Measurements from ENCODE around the gene DVL3. TPM values are rescaled to one million over a fixed set of nuclear protein-coding genes. Genes with fewer than 3 reads are reported as not detected.

DVL3 gene
- total and polyA plus RNA-seq, 8 donors = 62.5 to 106 (median 96.5) TPM

DNA sequence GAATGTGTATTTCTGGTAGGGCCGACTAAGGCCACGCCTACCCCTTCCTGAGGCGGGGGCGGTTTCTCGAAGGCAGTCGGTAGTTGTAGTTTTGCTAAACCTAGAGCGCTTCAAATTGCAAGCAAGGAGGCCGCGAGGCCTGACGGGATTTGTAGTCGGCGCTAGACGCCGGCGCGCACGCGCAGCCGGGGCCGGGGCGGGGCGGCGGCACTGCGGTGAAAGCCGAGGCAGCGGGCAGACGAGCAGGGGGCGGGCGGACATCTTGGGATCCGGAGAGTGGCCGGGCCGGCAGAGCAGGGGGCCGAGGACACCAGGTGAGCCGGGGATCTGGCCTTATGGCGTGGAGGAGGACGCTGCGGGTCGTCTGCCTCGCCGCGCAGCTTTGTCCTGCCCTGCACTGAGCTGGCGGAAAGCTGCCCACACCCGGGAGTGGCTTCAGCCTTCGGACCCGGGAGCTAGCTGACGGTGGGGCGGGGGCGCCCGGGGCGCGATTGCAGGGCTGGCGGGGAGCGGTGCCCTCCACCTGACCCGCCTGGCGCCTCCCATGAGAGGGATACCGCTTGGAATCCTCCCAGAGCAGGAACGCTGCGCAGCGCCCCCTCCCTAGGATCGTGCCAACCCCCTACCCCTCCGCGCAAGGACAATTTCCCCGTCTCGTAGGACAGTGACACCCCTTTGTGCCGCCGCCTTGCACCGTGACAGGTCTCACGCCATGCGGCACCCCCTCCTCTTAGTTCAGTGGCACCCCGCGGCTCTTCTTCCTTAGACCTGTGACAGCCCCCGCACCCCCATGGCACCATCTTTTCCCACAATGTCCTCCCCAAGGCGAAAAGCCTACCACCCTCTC is 19.7 kb downstream of the DVL3 start, which contains the start of gene AP2M1:
Gene AP2M1, plus strand, starts transcription at position 210 of the 847 bp plus-strand sequence. CDS start 2,139 bp downstream, outside the sequence.
- DNase-seq (peak; percentile 97 to 99 (median 98)), ATAC-seq (peak; percentile 94)
- TF ChIP-seq, protein P1, sequence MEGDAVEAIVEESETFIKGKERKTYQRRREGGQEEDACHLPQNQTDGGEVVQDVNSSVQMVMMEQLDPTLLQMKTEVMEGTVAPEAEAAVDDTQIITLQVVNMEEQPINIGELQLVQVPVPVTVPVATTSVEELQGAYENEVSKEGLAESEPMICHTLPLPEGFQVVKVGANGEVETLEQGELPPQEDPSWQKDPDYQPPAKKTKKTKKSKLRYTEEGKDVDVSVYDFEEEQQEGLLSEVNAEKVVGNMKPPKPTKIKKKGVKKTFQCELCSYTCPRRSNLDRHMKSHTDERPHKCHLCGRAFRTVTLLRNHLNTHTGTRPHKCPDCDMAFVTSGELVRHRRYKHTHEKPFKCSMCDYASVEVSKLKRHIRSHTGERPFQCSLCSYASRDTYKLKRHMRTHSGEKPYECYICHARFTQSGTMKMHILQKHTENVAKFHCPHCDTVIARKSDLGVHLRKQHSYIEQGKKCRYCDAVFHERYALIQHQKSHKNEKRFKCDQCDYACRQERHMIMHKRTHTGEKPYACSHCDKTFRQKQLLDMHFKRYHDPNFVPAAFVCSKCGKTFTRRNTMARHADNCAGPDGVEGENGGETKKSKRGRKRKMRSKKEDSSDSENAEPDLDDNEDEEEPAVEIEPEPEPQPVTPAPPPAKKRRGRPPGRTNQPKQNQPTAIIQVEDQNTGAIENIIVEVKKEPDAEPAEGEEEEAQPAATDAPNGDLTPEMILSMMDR (IDR thresholded peaks at IDR 0.05) = no peak
- Histone ChIP-seq H3K4me1 (peaks cover 19 to 47% of the 10 kb centered on the region in 2 donors), H3K4me3 (peak within 1 kb of the TSS; percentile 95 to 99), H3K36me3 (peaks cover 0 to 58% of the 10 kb centered on the region in 2 donors), H3K9me3 (no peaks in the 10 kb centered on the region), H3K27ac (peak within 1 kb of the TSS; percentile 83 to 88), H3K27me3 (no peaks in the 10 kb centered on the region)
- intact Hi-C loops (cut with DNase I) = no loop called here

DNA sequence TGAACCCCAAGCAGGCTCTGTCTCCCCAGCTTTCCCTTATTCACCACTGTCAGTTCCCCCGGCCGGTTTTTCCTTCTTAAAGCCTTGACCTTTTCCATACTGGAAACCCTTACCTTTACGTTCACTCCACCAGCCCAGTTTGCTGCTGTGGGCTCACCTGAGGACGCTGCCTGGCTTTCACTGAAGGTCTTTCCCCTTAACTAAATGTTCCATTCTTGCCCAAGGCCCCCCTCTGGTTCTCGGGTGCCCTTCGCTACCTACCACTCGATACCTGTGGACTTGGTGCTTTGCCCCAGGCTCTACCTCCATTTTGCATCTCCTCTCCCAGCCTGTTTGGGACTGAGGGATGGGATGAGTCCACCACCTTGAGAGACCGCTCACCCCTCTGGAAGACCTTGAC is 20.3 kb downstream of the DVL3 start:
- ATAC-seq (no peak), DNase-seq (no peak)
- peak overlapping the region; percentile 83 to 88 for H3K27ac ChIP-seq
- H3K4me1 ChIP-seq = peaks cover 19 to 52% of the 10 kb centered on the region in 2 donors
- H3K4me3 ChIP-seq = peak overlapping the region; percentile 95 to 99
- intact Hi-C loops (cut with DNase I) = no loop called here
- H3K36me3 ChIP-seq = peaks cover 6 to 58% of the 10 kb centered on the region in 2 donors
- TF ChIP-seq, protein P1 (IDR thresholded peaks at IDR 0.05) = no peak
- H3K27me3 ChIP-seq = no peaks in the 10 kb centered on the region
- no peaks in the 10 kb centered on the region for H3K9me3 ChIP-seq

DNA sequence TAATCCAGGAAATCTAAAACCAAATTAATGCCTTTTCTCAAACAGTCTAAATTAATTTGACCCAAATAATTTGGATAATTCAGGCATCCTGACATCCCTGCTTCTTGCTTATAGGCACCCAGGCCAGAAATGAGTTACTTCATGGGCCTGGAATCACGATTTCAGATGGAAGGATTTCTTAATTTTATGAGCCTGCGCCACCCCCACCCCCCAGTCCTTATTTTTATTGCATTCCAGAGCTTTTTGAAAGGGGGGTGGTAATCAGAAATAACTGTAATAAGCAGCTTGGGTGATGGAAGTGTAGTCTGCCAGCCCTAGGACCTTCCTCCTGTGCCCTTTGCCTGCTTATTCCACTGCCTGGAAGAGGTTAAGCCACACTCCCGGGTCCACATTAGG is 20.8 kb downstream of the DVL3 start:
- DNase-seq (no peak), ATAC-seq (no peak)
- peak overlapping the region; percentile 83 to 88 for H3K27ac ChIP-seq
- TF ChIP-seq, protein P1 (IDR thresholded peaks at IDR 0.05) = no peak
- H3K4me3 ChIP-seq = peak overlapping the region; percentile 95 to 99
- intact Hi-C loops (cut with DNase I) = no loop called here
- H3K4me1 ChIP-seq = peaks cover 19 to 54% of the 10 kb centered on the region in 2 donors
- H3K9me3 ChIP-seq = no peaks in the 10 kb centered on the region
- peaks cover 6 to 58% of the 10 kb centered on the region in 2 donors for H3K36me3 ChIP-seq
- no peaks in the 10 kb centered on the region for H3K27me3 ChIP-seq

DNA sequence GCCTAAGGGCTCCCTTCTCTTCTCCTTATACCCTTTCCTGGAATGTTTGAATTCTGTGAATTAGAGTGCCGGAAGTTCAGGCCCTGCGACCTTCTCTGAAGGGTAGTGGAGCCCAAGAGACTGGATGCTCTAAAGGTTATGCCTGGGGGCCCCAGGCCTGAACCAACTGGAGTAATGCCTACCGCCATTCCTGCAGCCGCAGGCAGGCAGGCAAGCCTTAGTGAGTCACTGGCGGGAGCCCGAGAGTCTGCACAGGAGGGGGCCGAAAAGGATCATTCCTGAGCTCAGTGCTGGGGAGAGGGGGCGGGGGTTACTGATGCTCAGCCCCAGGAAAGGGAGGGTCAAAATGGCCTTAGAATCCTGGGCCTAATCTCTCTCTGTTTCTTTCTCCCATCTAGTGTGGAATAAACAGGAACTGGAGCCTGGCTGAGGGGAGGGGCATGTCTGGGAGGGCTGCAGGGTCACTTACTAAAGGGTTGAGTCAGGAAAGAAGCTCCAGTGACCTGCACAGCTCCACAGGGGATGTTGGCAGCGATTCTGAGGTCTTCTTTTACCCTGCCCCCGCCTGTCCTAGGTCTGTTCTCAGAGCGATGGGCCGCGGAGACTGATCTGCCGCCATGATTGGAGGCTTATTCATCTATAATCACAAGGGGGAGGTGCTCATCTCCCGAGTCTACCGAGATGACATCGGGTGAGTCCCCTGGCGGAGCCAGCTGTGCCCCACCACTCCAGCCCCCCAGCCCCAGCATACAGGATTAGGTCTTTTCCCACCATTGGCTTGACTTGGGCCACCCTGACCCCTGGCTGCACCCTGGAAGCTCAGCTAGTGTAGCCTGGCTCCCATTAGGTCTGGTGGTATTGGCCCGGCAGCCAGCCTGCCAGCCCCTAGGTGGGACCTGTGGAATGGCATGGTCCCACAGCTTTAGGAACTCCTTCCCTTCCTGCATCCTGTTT is 21.5 kb downstream of the DVL3 start:
- intact Hi-C loops (cut with DNase I) = no loop called here
- H3K36me3 ChIP-seq = peaks cover 6 to 58% of the 10 kb centered on the region in 2 donors

More for the DNA sequence above, 21.5 kb downstream of the DVL3 start:
- peak; percentile 50 for ATAC-seq
- Histone ChIP-seq H3K27ac (peak overlapping the region; percentile 83 to 88), H3K27me3 (no peaks in the 10 kb centered on the region), H3K4me3 (peak overlapping the region; percentile 95 to 99), H3K4me1 (peaks cover 19 to 54% of the 10 kb centered on the region in 2 donors), H3K9me3 (no peaks in the 10 kb centered on the region)
- TF ChIP-seq, protein P1 (IDR thresholded peaks at IDR 0.05) = no peak
- DNase-seq = peak in 2 of 4 donors; percentile 63 to 76

All from left lung (tissue), 10 donors.